ENCODE results near the gene BTG3. TPM values are rescaled to one million over a fixed set of nuclear protein-coding genes. Genes with fewer than 3 reads are reported as not detected.

Gene BTG3
- total RNA-seq, 1 experiment from 2014 or later = 39.0 TPM

DNA sequence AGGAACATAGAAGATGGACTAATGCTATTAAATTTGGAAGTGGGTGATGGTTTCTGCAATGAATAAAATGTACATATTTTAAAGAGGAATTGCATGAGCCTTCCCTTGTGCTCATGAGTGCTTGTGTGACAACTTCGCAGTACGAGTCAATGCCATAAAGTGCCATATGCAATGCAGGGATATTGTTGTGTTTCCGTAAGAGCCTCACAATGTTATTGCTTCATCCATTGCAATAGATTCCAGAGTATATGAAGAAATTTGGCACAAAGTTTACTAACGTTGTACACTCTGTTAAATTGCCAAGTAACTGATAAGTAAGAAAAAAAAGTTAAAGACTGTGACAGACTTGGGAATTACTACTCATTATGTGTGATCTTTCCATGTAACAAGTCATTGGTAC, 22.3 kb downstream of the BTG3 start:
- Mint-ChIP-seq H3K4me1 (ENCODE audit: low read depth, unreplicated experiment) (no peaks in the 10 kb centered on the region), H3K9me3 (ENCODE audit: low read depth, unreplicated experiment) (no peaks in the 10 kb centered on the region), H3K4me3 (ENCODE audit: low read depth, unreplicated experiment) (no peak overlapping the region), H3K36me3 (ENCODE audit: insufficient read depth, unreplicated experiment) (peaks cover 13% of the 10 kb centered on the region), H3K27me3 (ENCODE audit: unreplicated experiment) (no peaks in the 10 kb centered on the region), H3K27ac (ENCODE audit: unreplicated experiment) (no peak overlapping the region)
- DNase-seq = no peak
- TF ChIP-seq, protein P1, sequence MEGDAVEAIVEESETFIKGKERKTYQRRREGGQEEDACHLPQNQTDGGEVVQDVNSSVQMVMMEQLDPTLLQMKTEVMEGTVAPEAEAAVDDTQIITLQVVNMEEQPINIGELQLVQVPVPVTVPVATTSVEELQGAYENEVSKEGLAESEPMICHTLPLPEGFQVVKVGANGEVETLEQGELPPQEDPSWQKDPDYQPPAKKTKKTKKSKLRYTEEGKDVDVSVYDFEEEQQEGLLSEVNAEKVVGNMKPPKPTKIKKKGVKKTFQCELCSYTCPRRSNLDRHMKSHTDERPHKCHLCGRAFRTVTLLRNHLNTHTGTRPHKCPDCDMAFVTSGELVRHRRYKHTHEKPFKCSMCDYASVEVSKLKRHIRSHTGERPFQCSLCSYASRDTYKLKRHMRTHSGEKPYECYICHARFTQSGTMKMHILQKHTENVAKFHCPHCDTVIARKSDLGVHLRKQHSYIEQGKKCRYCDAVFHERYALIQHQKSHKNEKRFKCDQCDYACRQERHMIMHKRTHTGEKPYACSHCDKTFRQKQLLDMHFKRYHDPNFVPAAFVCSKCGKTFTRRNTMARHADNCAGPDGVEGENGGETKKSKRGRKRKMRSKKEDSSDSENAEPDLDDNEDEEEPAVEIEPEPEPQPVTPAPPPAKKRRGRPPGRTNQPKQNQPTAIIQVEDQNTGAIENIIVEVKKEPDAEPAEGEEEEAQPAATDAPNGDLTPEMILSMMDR (IDR thresholded peaks at IDR 0.05; ENCODE audit: unreplicated experiment) = no peak
- CTCF ChIA-PET = no interaction called here
- intact Hi-C loops (cut with micrococcal nuclease; ENCODE audit: unreplicated experiment) = no loop called here
- BruUV-seq (replicated peaks) = no TSS peak

DNA sequence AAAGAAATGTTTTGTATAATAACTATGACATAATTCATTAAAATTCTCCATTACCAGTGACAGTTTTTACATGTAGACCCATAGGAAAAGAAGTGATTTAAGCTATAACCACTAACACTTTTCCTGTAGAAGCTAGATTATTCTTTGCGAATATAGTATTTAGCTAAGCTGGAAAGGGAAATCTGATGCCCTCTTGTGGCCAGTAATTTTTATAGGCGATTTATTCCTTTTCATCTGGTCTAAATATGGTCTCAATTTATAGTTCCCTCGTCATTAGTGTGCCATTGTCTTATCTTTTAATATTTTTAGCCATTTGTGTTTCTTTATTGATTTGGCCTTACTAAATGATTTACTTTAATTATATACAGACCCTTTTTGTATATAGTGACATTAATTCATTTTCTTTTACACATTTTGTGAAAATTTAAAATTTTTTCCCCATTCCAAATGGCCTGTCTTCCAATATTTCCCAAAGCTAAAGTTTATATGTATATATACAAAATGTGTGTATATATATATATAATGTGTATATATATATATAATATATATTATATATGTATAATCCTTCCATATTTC, 26.7 kb downstream of the BTG3 start:
- peak; percentile 22 for DNase-seq
- no peaks in the 10 kb centered on the region for H3K9me3 Mint-ChIP-seq (ENCODE audit: low read depth, unreplicated experiment)
- TF ChIP-seq, protein P1 (IDR thresholded peaks at IDR 0.05; ENCODE audit: unreplicated experiment) = peak; percentile 17
- no peaks in the 10 kb centered on the region for H3K4me1 Mint-ChIP-seq (ENCODE audit: low read depth, unreplicated experiment)
- BruUV-seq (replicated peaks) = no TSS peak
- H3K4me3 Mint-ChIP-seq (ENCODE audit: low read depth, unreplicated experiment) = no peak overlapping the region
- CTCF ChIA-PET = interaction anchor here (0.7 to 1.4 kb wide), 3 partner anchors 31 to 199 kb away, joined by 3 to 11 read pairs (median 3); no protein-coding TSS in a partner anchor
- H3K27me3 Mint-ChIP-seq (ENCODE audit: unreplicated experiment) = no peaks in the 10 kb centered on the region
- no peak overlapping the region for H3K27ac Mint-ChIP-seq (ENCODE audit: unreplicated experiment)
- intact Hi-C loops (cut with micrococcal nuclease; ENCODE audit: unreplicated experiment) = loop anchor here (1.0 kb wide), 1 partner anchor 199 kb away; no protein-coding TSS in a partner anchor
- no peaks in the 10 kb centered on the region for H3K36me3 Mint-ChIP-seq (ENCODE audit: insufficient read depth, unreplicated experiment)

DNA sequence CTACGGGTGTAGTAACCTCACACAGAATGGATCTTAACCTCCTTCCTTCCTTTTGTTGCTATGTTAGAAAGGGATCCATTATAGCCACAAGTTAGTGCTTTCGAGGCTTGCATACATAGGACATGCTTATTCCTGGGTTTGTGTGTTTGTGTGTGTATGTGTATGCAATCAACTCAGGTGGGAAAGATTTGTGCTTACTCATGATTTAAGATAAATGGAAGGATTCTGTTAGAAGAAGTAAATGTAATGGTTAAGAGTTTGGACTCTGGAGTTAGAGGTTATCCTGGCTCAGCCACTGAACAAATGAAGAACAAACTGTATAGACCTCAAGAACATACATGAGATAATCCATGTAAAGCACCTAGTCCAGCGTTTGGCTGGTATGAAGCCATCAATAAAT, 28.8 kb downstream of the BTG3 start:
- Mint-ChIP-seq H3K27ac (ENCODE audit: unreplicated experiment) (no peak overlapping the region), H3K4me1 (ENCODE audit: low read depth, unreplicated experiment) (no peaks in the 10 kb centered on the region), H3K27me3 (ENCODE audit: unreplicated experiment) (no peaks in the 10 kb centered on the region), H3K9me3 (ENCODE audit: low read depth, unreplicated experiment) (no peaks in the 10 kb centered on the region), H3K4me3 (ENCODE audit: low read depth, unreplicated experiment) (no peak overlapping the region), H3K36me3 (ENCODE audit: insufficient read depth, unreplicated experiment) (no peaks in the 10 kb centered on the region)
- BruUV-seq (replicated peaks) = no TSS peak
- CTCF ChIA-PET = no interaction called here
- DNase-seq = no peak
- TF ChIP-seq, protein P1 (IDR thresholded peaks at IDR 0.05; ENCODE audit: unreplicated experiment) = no peak
- intact Hi-C loops (cut with micrococcal nuclease; ENCODE audit: unreplicated experiment) = no loop called here

DNA sequence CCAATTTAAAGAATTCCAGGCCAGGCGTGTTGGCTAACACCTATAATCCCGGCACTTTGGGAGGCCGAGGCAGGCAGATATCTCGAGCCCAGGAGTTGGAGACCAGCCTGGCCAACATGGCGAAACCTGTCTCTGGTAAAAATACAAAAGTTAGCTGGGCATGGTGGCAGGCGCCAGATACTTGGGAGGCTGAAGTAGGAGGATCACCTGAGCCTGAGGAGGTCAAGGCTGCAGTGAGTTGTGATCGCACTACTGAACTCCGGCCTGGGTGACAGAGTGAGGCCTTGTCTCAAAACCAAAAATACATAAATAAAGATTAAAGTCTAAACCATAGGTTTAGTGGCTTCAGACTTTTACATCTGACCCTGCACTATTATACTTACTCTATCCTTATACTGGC, 32.4 kb downstream of the BTG3 start:
- CTCF ChIA-PET = no interaction called here
- intact Hi-C loops (cut with micrococcal nuclease; ENCODE audit: unreplicated experiment) = no loop called here
- TF ChIP-seq, protein P1 (IDR thresholded peaks at IDR 0.05; ENCODE audit: unreplicated experiment) = no peak
- H3K4me3 Mint-ChIP-seq (ENCODE audit: low read depth, unreplicated experiment) = no peak overlapping the region
- DNase-seq = no peak
- H3K27ac Mint-ChIP-seq (ENCODE audit: unreplicated experiment) = no peak overlapping the region
- no TSS peak for BruUV-seq (replicated peaks)
- no peaks in the 10 kb centered on the region for H3K27me3 Mint-ChIP-seq (ENCODE audit: unreplicated experiment)
- no peaks in the 10 kb centered on the region for H3K36me3 Mint-ChIP-seq (ENCODE audit: insufficient read depth, unreplicated experiment)
- no peaks in the 10 kb centered on the region for H3K9me3 Mint-ChIP-seq (ENCODE audit: low read depth, unreplicated experiment)
- no peaks in the 10 kb centered on the region for H3K4me1 Mint-ChIP-seq (ENCODE audit: low read depth, unreplicated experiment)
